ENCODE data around the gene ARPC1A. TPM values are rescaled to one million over a fixed set of nuclear protein-coding genes. Genes with fewer than 3 reads are reported as not detected.

ARPC1A gene
- 140 and 156 TPM in 2 replicates for total RNA-seq

DNA sequence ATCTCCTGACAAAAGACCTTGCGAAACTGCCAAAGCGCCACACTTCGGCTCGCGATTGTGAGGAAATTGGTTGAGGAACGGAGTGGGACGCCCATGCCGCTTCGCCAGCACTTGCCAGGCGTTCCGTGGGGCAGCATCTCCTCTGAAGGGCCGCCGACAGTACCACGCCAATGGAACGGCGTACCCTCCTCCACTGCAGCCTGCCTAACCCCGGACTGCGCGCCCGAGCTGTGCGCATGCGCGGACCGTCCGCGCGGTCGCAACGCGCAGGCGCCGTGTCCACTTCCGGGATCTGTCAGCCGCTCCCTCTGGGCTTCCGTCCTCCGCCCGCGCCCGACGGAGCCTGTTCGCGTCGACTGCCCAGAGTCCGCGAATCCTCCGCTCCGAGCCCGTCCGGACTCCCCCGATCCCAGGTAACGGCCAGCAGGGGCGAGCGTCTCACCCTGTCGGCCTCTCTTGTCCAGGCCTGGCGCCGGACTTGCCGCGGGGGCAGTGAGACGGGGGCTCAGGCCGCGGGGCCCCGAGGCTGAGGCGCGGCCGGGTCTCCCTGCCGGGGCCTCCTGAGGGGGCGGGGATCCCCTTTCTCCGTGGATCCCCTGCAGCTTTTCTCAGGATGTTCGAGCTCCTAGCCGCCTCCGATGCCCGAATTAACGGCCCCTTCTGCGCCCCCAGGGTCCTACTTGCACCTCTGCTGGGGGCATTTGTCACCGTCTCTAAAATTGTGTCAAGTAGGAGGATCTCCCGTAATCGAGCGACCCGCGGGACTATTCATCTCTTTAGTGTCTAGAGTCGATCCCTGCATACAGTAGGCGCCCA, at the start of gene ARPC1A:
Gene ARPC1A, plus strand, starts transcription at position 307 of the 816 bp plus-strand sequence. CDS start 7,456 bp downstream, outside the sequence.

DNA sequence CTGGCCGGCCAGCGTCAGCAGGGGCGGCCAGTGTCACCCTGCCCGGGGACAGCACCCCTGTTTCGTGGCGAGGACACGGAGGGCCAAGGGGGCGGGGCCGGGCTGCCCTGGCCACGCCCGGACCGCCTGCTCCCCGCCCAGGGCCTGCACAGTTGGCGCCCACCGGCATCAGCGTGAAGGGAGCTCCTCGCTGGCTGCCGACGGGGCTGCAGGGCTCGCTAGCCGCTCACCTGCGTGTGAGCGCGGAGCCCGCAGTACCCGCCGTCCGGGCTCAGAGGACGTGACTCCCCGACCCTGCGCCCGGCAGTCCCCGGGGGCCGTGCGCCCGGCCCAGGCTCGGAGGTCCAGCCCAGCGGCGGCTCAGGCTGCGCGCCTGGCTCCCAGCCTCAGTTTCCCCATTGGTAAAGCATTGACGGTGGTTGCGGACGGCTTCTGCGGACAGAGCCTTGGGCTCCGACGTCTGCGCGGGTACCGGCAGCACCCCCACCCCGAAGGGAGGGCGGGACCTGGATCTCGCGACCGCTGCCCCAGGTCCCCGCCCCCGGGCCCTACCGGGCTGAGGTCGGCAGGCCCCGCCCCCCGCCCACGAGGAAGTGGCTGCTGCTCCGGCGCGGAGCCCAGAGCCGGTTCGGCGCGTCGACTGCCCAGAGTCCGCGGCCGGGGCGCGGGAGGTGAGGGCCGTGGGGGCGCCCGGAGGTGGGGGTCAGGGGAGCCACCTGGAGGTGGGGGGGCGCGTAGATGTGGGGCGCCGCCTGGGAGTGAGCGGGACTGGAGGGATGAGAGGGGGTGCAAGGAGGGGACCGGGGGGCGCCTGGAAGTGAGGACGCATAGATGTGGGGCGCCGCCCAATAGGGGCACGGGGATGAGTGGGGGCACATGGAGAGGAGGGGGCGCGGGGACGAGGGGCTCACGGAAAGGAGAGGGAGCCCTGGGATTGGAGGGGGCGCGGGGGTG, 48.7 kb downstream of the ARPC1A start, which contains the start of gene ARPC1B:
Gene ARPC1B, plus strand, starts transcription at position 620 of the 954 bp plus-strand sequence. CDS start 10,985 bp downstream, outside the sequence.

DNA sequence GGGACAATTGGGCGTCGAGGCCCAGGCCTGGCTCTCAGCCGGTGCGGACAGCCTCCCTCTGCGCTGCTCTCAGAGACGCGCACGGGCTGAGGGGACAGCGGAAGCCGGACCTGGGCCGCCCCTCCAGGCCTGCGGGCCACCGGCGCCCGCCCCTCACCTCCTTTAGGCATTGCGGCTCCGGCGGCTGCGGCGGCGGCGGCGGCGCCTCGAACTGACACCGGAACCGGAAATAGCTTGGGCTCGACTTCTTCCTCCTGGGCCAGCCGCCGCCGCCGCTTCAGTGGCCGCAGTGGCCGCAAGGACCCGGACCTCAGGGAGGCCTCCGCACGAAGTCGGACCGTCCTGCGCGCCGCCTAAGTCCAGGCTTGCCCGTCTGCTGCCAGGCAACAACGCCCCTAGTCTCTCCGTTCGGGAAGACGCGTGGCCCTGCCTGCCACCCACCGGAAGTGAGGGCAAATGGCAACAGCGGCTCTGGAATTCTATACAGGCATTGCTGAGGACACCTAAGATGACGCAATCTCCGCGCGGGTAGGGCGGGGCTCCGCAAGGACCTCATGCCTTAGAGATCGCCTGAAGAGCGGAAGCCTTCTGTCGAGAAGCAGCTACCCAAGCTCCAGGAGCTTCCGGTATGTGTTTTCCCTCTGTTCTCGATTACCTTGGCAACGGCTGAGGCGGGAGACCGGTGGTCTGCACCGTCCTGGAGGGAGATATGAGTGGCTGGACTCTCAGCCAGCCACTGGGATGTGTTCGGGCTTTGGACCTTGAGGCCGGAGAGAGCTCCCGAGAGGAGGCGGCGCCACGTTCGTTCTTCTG, 82.9 kb downstream of the ARPC1A start, which contains the start of the genes BUD31 and PDAP1:
Gene BUD31, plus strand, starts transcription at position 591 of the 813 bp plus-strand sequence. CDS start 2,124 bp downstream, outside the sequence.
Gene PDAP1, minus strand, starts transcription at position 219 of the 813 bp plus-strand sequence. Its CDS starts 49 bp downstream, at position 170.

Other genes with a start within 250 kb of the ARPC1A start
- gene SMURF1, start 181.8 kb upstream of the ARPC1A start, total RNA-seq = 15.9 and 16.5 TPM in 2 replicates
- not detected in 2 replicates for gene KPNA7, start 117.8 kb upstream of the ARPC1A start, total RNA-seq
- gene MYH16, start 53.1 kb upstream of the ARPC1A start, total RNA-seq = not detected in 2 replicates
- gene ARPC1B, start 48.8 kb downstream of the ARPC1A start, total RNA-seq = 210 and 312 TPM in 2 replicates
- gene PDAP1, start 82.7 kb downstream of the ARPC1A start, total RNA-seq = 76.0 and 76.2 TPM in 2 replicates
- gene BUD31, start 83.1 kb downstream of the ARPC1A start, total RNA-seq = 103 and 104 TPM in 2 replicates
- 6.2 and 6.7 TPM in 2 replicates for gene PTCD1, start 112.9 kb downstream of the ARPC1A start, total RNA-seq
- 21.0 and 23.7 TPM in 2 replicates for gene CPSF4, start 113.0 kb downstream of the ARPC1A start, total RNA-seq
- gene ATP5MF, start 140.3 kb downstream of the ARPC1A start, total RNA-seq = 604 and 668 TPM in 2 replicates
- 5.1 and 6.9 TPM in 2 replicates for gene ZNF789, start 147.0 kb downstream of the ARPC1A start, total RNA-seq
- 34.2 and 34.9 TPM in 2 replicates for gene ZNF394, start 174.4 kb downstream of the ARPC1A start, total RNA-seq
- 10.3 and 12.4 TPM in 2 replicates for gene ZKSCAN5, start 178.8 kb downstream of the ARPC1A start, total RNA-seq
- 9.9 and 11.2 TPM in 2 replicates for gene FAM200A, start 226.2 kb downstream of the ARPC1A start, total RNA-seq
- gene ZNF655, start 232.7 kb downstream of the ARPC1A start, total RNA-seq = 76.3 and 82.5 TPM in 2 replicates